Heart left ventricle (tissue), 16 donors: ENCODE data around the gene GGA2. TPM values are rescaled to one million over a fixed set of nuclear protein-coding genes. Genes with fewer than 3 reads are reported as not detected.

Experiments
- ATAC-seq, 4 donors: fragments of 200-7000 bp; cut with Tn5 transposase; one replicate each; pipeline ENCODE4 v1.9.1; 2020 to 2022; ENCODE audit warnings: moderate library complexity in 4 of 4, mild to moderate bottlenecking in 3 of 4, moderate number of reproducible peaks in 1 of 4
- DNase-seq, 5 donors: peaks; one replicate each; pipeline ENCODE4 v3.0.0-alpha.2; 2020
- H3K27ac ChIP-seq, 12 donors: fragments of 200-600 bp; sonication (generic) in 4 of 12; one replicate each; pipeline versions ENCODE4 v1.5.0 to v1.8.0; 2016 to 2022; ENCODE audit warnings: mild to moderate bottlenecking in 2 of 12
- H3K27me3 ChIP-seq, 9 donors: fragments of 200-600 bp; sonication (generic) in 2 of 9; one replicate each; pipeline versions ENCODE4 v1.5.1 to v1.8.0; 2016 to 2022; ENCODE audit warnings: mild to moderate bottlenecking in 3 of 9
- H3K36me3 ChIP-seq, 9 donors: fragments of 200-600 bp; sonication (generic) in 2 of 9; one replicate each; pipeline versions ENCODE4 v1.5.0 to v1.8.0; 2018 to 2022; ENCODE audit warnings: mild to moderate bottlenecking in 2 of 9
- H3K4me1 ChIP-seq, 12 donors: fragments of 200-600 bp; sonication (generic) in 4 of 12; one replicate each; pipeline versions ENCODE4 v1.5.0 to v1.8.0; 2016 to 2022; ENCODE audit warnings: mild to moderate bottlenecking in 3 of 12
- H3K4me3 ChIP-seq, 12 donors: fragments of 200-600 bp; sonication (generic) in 4 of 12; one replicate each; pipeline versions ENCODE4 v1.5.0 to v1.8.0; 2017 to 2022; ENCODE audit warnings: mild to moderate bottlenecking in 9 of 12, moderate library complexity in 4 of 12
- H3K9me3 ChIP-seq, 12 donors: fragments of 200-600 bp; sonication (generic) in 4 of 12; one replicate each; pipeline versions ENCODE4 v1.5.0 to v1.8.0; 2016 to 2022; ENCODE audit warnings: mild to moderate bottlenecking in 1 of 12
- CTCF ChIP-seq, 12 donors: fragments of 200-600 bp; sonication (generic) in 4 of 12; IDR thresholded peaks; one replicate each; pipeline versions ENCODE4 v1.5.0 to v1.8.0; 2018 to 2022; ENCODE audit warnings: antibody characterized with exemption in 12 of 12, mild to moderate bottlenecking in 5 of 12
- POLR2A ChIP-seq, 2 donors: fragments of 450-650 bp; IDR thresholded peaks; one replicate each; pipeline ENCODE4 v1.6.1; 2017; ENCODE audit warnings: antibody characterized with exemption in 2 of 2, mild to moderate bottlenecking in 2 of 2, moderate library complexity in 2 of 2
- WGBS, 4 donors: extraction: QIAGEN DNeasy Blood & Tissue Kit in 2 of 4; methylation state at CpG; one replicate each; pipeline versions ENCODE4 v1.1.5 to v1.1.7; 2013 to 2018; 5-methylcytosine and 5-hydroxymethylcytosine counted together
- intact Hi-C, 10 donors: fragments of 100-400 bp; cut with DNase I; formaldehyde crosslinking; loops; one replicate each; pipeline versions ENCODE4 v1.11.1 to v1.14.2; 2022
- polyA plus RNA-seq, 2 donors: library from polyadenylated mRNA; stranded (reverse); fragments of 200-250 nt; gene quantifications; one replicate each; pipeline ENCODE4 v1.2.3, GENCODE V29; 2013
- total RNA-seq, 9 donors: library from RNA; depleted of rRNA in 2 of 9; stranded (reverse); fragments of >200 nt in 2 of 9; fragmentation: NEBNext Ultra II Directional in 3 of 9; extraction: Animal tissue kit (Norgen Biotek cat#: 25700) in 3 of 9; gene quantifications; one replicate each; pipeline versions ENCODE4 v1.1.0 to v1.2.4, GENCODE V29; 2016 to 2023
- donor health status: ischemic (EF 13 %, LVEDD 7.1; RV severe dilation, severe dysfunction).
- donor health status: healthy with polysubstance abuse.
- donor health status: DM: no; HTN: yes; CAD: no.
- donor health status: DM: no; HTN: no; CAD: no.
- donor health status: ischemic (EF 25% LVEDD 6.9; RV normal size, moderate dysfunction).
- donor health status: ischemic (EF 25% LVEDD 5.7; RV mildly dilated, moderate dysfunction).
- donor health status: healthy.
- donor health status: DM: yes; HTN: yes; CAD: no.
- donor health status: ischemic (EF 35%, LVEDD 5.7; RV mildly dilated, moderate dysfunction).
- donor health status: nonischemic (EF 11% LVEDD 7.7; RV severe dilation, severe dysfunction).
- donor health status: DM: yes; HTN: yes; CAD: no.
- donor health status: PGD.
- donor health status: ischemic (EF 29% LVEDD 5.4; RV normal size, mild dysfunction).
- donor health status: nonischemic (EF 23%, LVEDD 6.1; RV moderate dilation, normal function).

GGA2 gene
- total and polyA plus RNA-seq, 11 donors = 17.9 to 73.8 (median 46.6) TPM

DNA sequence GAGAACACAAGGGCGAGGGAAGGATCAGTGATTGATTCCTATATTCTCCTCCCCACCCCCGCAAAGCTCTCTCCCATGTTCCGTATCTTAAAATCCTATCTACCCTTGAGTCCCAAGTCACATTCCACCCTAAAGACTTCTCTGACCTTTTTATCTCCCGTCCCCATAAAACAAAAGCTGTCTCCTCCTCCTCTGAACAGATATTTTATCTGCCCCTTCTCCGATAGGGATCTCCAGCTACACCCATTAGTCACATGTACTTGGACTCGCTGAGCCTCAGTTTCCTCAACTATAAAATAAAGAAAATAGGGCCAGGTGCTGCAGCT is 12.8 kb downstream of the GGA2 start:
- TF ChIP-seq CTCF (IDR thresholded peaks at IDR 0.05) (no peak), POLR2A (IDR thresholded peaks at IDR 0.05) (no peak)
- peak overlapping the region in 8 of 12 donors; percentile 17 to 73 (median 42) for H3K27ac ChIP-seq
- ATAC-seq = no peak
- H3K9me3 ChIP-seq = no peaks in the 10 kb centered on the region
- WGBS, 4 donors = 79 to 84% (median 82%) methylated on average over 6 of the region's 6 CpGs
- H3K27me3 ChIP-seq = no peaks in the 10 kb centered on the region
- H3K4me3 ChIP-seq = no peak overlapping the region
- DNase-seq = no peak
- peaks cover 0 to 47% (median 33%) of the 10 kb centered on the region in 9 donors for H3K36me3 ChIP-seq
- peaks cover 0 to 63% (median 19%) of the 10 kb centered on the region in 12 donors for H3K4me1 ChIP-seq
- intact Hi-C loops = no loop called here

DNA sequence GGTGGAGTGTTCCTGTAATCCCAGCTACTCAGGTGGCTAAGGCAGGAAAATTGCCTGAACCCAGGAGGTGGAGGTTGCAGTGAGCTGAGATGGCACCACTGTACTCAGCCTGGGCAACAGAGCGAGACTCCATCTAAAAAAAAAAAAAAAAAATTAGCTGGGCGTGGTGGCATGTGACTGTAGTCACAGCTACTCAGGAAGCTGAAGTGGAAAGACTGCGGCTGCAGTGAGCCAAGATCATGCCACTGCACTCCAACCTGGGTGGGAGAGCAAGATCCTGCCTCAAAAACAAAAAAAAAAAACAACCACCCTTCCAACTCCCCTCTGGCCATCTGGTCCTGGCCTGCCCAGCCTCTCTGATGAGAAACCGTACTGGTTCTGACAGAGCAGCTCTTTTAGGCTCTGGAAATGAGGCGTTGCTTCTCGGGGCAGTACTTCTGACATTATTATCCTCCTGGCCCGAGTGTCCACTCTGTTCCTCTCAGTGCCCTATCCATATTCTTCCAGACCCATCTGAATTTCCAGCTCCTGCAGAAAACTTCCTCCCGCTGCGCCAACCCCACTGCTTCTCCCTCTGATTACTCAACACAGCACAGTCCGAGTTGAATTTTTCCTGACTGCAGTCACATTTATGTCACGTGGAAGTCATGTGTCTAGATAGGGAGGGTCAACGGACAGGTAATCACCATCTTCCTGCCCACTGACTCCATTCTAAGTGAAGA is 13.3 kb downstream of the GGA2 start:
- Histone ChIP-seq H3K27me3 (no peaks in the 10 kb centered on the region), H3K36me3 (peaks cover 0 to 47% (median 39%) of the 10 kb centered on the region in 9 donors), H3K4me3 (no peak overlapping the region), H3K4me1 (peaks cover 0 to 62% (median 21%) of the 10 kb centered on the region in 12 donors), H3K27ac (peak overlapping the region in 9 of 12 donors; percentile 10 to 73 (median 40)), H3K9me3 (no peaks in the 10 kb centered on the region)
- ATAC-seq (peak in 3 of 4 donors; percentile 35 to 50 (median 48)), DNase-seq (peak in 1 of 5 donors; percentile 33)
- intact Hi-C loops = no loop called here
- WGBS, 4 donors = 24 to 35% (median 31%) methylated on average over 12 of the region's 12 CpGs
- TF ChIP-seq CTCF (IDR thresholded peaks at IDR 0.05) = no peak
- TF ChIP-seq POLR2A (IDR thresholded peaks at IDR 0.05) = no peak

GRCh38 chr16:23495671-23496070 is 14.6 kb downstream of the GGA2 start:
- no peak for ATAC-seq
- no peak for DNase-seq
- peaks cover 0 to 58% (median 22%) of the 10 kb centered on the region in 12 donors for H3K4me1 ChIP-seq
- no peaks in the 10 kb centered on the region for H3K9me3 ChIP-seq
- intact Hi-C loops = no loop called here
- no peak for TF ChIP-seq POLR2A (IDR thresholded peaks at IDR 0.05)
- no peak for TF ChIP-seq CTCF (IDR thresholded peaks at IDR 0.05)
- peaks cover 0 to 60% (median 51%) of the 10 kb centered on the region in 9 donors for H3K36me3 ChIP-seq
- WGBS, 4 donors = 95 to 97% (median 95%) methylated on average over 4 of the region's 4 CpGs
- no peak overlapping the region for H3K27ac ChIP-seq
- no peaks in the 10 kb centered on the region for H3K27me3 ChIP-seq
- H3K4me3 ChIP-seq = no peak overlapping the region

DNA sequence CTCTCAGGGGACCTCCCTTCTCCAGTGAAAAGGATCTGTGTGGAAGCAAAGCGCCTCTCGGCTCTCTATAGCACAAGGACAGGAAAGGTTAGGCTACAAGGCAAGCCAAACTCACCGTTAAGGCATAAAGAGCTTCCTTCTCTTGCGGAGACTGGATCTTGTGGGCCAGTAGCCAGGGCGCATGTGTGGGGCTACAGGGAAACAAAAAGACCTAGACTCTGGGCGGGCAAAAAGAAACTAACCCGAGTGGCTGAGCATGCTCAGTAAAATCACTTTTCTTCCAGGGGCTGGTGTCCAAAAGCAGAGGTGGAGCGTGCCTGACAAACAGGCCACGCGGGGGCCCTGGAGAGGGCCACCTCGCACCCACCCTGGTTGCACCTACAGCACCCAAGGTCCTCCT is 16.1 kb downstream of the GGA2 start:
- intact Hi-C loops = no loop called here
- TF ChIP-seq POLR2A (IDR thresholded peaks at IDR 0.05) = no peak
- no peak for TF ChIP-seq CTCF (IDR thresholded peaks at IDR 0.05)
- Histone ChIP-seq H3K27ac (no peak overlapping the region), H3K27me3 (no peaks in the 10 kb centered on the region), H3K4me3 (no peak overlapping the region), H3K4me1 (peaks cover 0 to 43% (median 20%) of the 10 kb centered on the region in 12 donors), H3K9me3 (no peaks in the 10 kb centered on the region), H3K36me3 (peaks cover 0 to 75% (median 65%) of the 10 kb centered on the region in 9 donors)
- DNase-seq (no peak), ATAC-seq (no peak)
- WGBS, 4 donors = 83 to 89% (median 86%) methylated on average over 11 of the region's 11 CpGs
